Gastroesophageal sphincter (tissue), 4 donors: ENCODE data around the gene GPR45. TPM values are rescaled to one million over a fixed set of nuclear protein-coding genes. Genes with fewer than 3 reads are reported as not detected.

Experiments used
- ATAC-seq: fragments of 150-250 bp; one replicate; pipeline ENCODE4 v1.9.1; 2016; ENCODE audit warnings: mild to moderate bottlenecking, moderate library complexity
- H3K27ac ChIP-seq, 4 donors: fragments of 200-600 bp; sonication (generic) in 3 of 4; 1 replicate in 3 of 4; 2 replicates in 1 of 4; pipeline ENCODE4 v1.5.1; 2016 to 2019
- H3K27me3 ChIP-seq: fragments of 200-600 bp; sonication (generic); one replicate; pipeline ENCODE4 v1.5.1; 2019
- H3K36me3 ChIP-seq, 2 donors: fragments of 200-600 bp; sonication (generic); one replicate each; pipeline ENCODE4 v1.5.1; 2019; ENCODE audit warnings: control low read depth in 1 of 2
- H3K4me1 ChIP-seq, 3 donors: fragments of 200-600 bp; sonication (generic); 1 replicate in 2 of 3; 2 replicates in 1 of 3; pipeline ENCODE4 v1.5.1; 2016 to 2019; ENCODE audit warnings: control low read depth in 2 of 3
- H3K4me3 ChIP-seq, 2 donors: fragments of 200-600 bp; sonication (generic); one replicate each; pipeline ENCODE4 v1.5.1; 2019; ENCODE audit warnings: mild to moderate bottlenecking in 1 of 2, moderate library complexity in 1 of 2
- H3K9me3 ChIP-seq, 3 donors: fragments of 200-600 bp; sonication (generic); one replicate each; pipeline ENCODE4 v1.5.1; 2017 to 2019; ENCODE audit warnings: control low read depth in 2 of 3
- CTCF ChIP-seq, 4 experiments: fragments of 200-600 bp in 2 of 4; fragments of 450-650 bp in 2 of 4; sonication (generic) in 1 of 4; IDR thresholded peaks; one replicate each; pipeline ENCODE4 v1.5.1; 2017 to 2019; ENCODE audit warnings: antibody characterized with exemption in 4 of 4, mild to moderate bottlenecking in 2 of 4, moderate library complexity in 2 of 4
- EP300 ChIP-seq: sonication (generic); formaldehyde crosslinking; IDR thresholded peaks from one replicate; pipeline ENCODE4 v1.6.1; 2017; ENCODE audit warnings: antibody characterized with exemption, mild to moderate bottlenecking
- POLR2A ChIP-seq, 2 donors: fragments of 450-650 bp; IDR thresholded peaks; one replicate each; pipeline ENCODE4 v1.6.1; 2017; ENCODE audit warnings: antibody characterized with exemption in 2 of 2, mild to moderate bottlenecking in 2 of 2, moderate library complexity in 1 of 2
- POLR2AphosphoS5 ChIP-seq: sonication (generic); formaldehyde crosslinking; IDR thresholded peaks from one replicate; pipeline ENCODE4 v1.6.1; 2017; ENCODE audit warnings: antibody characterized with exemption
- WGBS, 2 donors: methylation state at CpG; one replicate each; pipeline ENCODE4 v1.1.5; 2018; ENCODE audit warnings: low coverage in 1 of 2; 5-methylcytosine and 5-hydroxymethylcytosine counted together
- total RNA-seq, 4 donors: library from RNA; depleted of rRNA; stranded (reverse); fragments of >200 nt; gene quantifications; one replicate each; pipeline ENCODE4 v1.1.0, GENCODE V29; 2016

The GPR45 gene
- total RNA-seq, 4 donors from 2014 or later, result not detected

- no peaks in the 10 kb centered on the region for H3K4me1 ChIP-seq
- no peak overlapping the region for H3K4me3 ChIP-seq
- ATAC-seq, result no peak
- TF ChIP-seq POLR2AphosphoS5 (no peak), POLR2A (IDR thresholded peaks at IDR 0.05) (no peak), CTCF (IDR thresholded peaks at IDR 0.05) (no peak), EP300 (no peak)
- H3K9me3 ChIP-seq, result no peaks in the 10 kb centered on the region
- WGBS, 2 donors, result 88 to 100% methylated on average over 2 to 4 of the region's 5 CpGs
- H3K27ac ChIP-seq, result no peak overlapping the region
- no peaks in the 10 kb centered on the region for H3K36me3 ChIP-seq
- no peaks in the 10 kb centered on the region for H3K27me3 ChIP-seq
Observed at GRCh38 chr2:105254531-105255210, 13.1 kb downstream of the GPR45 start.

GRCh38 chr2:105255979-105256378 is 14.4 kb downstream of the GPR45 start:
- no peak for ATAC-seq
- Histone ChIP-seq H3K4me3 (no peak overlapping the region), H3K9me3 (no peaks in the 10 kb centered on the region), H3K27ac (no peak overlapping the region), H3K27me3 (no peaks in the 10 kb centered on the region), H3K36me3 (no peaks in the 10 kb centered on the region), H3K4me1 (no peaks in the 10 kb centered on the region)
- TF ChIP-seq EP300, result no peak
- TF ChIP-seq POLR2AphosphoS5, result no peak
- TF ChIP-seq POLR2A (IDR thresholded peaks at IDR 0.05), result no peak
- TF ChIP-seq CTCF (IDR thresholded peaks at IDR 0.05), result no peak
- 75 to 78% methylated on average over 1 to 2 of the region's 2 CpGs for WGBS, 2 donors

GRCh38 chr2:105256431-105257047 is 15.0 kb downstream of the GPR45 start:
- 63 to 76% methylated on average over 8 to 11 of the region's 11 CpGs for WGBS, 2 donors
- no peaks in the 10 kb centered on the region for H3K27me3 ChIP-seq
- H3K4me3 ChIP-seq, result no peak overlapping the region
- H3K9me3 ChIP-seq, result no peaks in the 10 kb centered on the region
- H3K4me1 ChIP-seq, result no peaks in the 10 kb centered on the region
- no peak for ATAC-seq
- no peak for TF ChIP-seq POLR2AphosphoS5
- TF ChIP-seq EP300, result no peak
- TF ChIP-seq CTCF (IDR thresholded peaks at IDR 0.05), result no peak
- no peak for TF ChIP-seq POLR2A (IDR thresholded peaks at IDR 0.05)
- H3K36me3 ChIP-seq, result no peaks in the 10 kb centered on the region
- no peak overlapping the region for H3K27ac ChIP-seq

- Histone ChIP-seq H3K4me1 (no peaks in the 10 kb centered on the region), H3K9me3 (no peaks in the 10 kb centered on the region), H3K36me3 (peaks cover 0 to 13% of the 10 kb centered on the region in 2 donors), H3K27ac (no peak overlapping the region), H3K4me3 (no peak overlapping the region), H3K27me3 (no peaks in the 10 kb centered on the region)
- ATAC-seq, result no peak
- TF ChIP-seq POLR2AphosphoS5 (no peak), CTCF (IDR thresholded peaks at IDR 0.05) (no peak), EP300 (no peak), POLR2A (IDR thresholded peaks at IDR 0.05) (no peak)
- no CpG with 5 or more reads among the region's 3 CpGs for WGBS, 2 donors
Observed at GRCh38 chr2:105257981-105258380, 16.4 kb downstream of the GPR45 start.

GRCh38 chr2:105258835-105259350 is 17.4 kb downstream of the GPR45 start:
- Histone ChIP-seq H3K27ac (no peak overlapping the region), H3K27me3 (no peaks in the 10 kb centered on the region), H3K36me3 (peaks cover 0 to 21% of the 10 kb centered on the region in 2 donors), H3K4me1 (no peaks in the 10 kb centered on the region), H3K4me3 (no peak overlapping the region), H3K9me3 (no peaks in the 10 kb centered on the region)
- TF ChIP-seq POLR2AphosphoS5 (no peak), CTCF (IDR thresholded peaks at IDR 0.05) (no peak), POLR2A (IDR thresholded peaks at IDR 0.05) (no peak), EP300 (no peak)
- 80 to 90% methylated on average over 2 to 5 of the region's 10 CpGs for WGBS, 2 donors
- no peak for ATAC-seq
